ENCODE measurements around the gene APOL5.

DNA sequence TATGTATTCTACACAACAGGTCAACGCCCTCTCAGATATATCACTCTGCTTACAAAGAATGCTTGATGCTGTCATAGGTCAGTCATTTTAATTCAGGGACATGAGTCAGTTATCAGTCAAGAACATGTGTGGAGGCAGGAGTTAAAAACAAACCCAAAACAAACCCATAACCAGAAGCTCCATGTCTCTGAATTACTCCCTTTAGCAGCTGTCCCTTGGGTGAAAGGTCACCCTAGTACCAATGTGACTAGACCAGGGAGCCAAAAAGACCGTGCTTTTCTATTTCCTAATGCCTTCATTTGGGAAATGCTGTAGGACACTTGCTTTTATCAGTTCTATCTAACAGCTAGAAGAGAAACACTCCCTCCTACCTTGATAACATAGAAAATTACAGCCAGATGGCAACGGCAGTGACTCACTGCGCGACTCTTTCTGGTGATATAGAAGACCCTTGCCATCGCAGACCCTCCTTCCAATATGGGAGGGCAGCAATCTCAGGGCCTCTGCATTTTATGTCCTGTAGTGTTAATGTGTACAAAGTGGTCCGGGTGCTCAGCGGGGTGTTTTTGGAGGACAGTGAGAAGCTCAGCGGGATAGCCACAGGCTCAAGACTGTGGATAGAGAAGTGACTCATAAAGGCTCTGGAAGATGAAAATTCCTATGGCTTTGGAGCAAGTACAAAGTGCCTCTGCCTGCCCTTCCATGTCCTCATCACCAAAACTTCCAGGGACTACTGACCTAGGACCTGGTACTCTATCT, 24.8 kb downstream of the APOL5 start:
- TF ChIP-seq, protein P1, sequence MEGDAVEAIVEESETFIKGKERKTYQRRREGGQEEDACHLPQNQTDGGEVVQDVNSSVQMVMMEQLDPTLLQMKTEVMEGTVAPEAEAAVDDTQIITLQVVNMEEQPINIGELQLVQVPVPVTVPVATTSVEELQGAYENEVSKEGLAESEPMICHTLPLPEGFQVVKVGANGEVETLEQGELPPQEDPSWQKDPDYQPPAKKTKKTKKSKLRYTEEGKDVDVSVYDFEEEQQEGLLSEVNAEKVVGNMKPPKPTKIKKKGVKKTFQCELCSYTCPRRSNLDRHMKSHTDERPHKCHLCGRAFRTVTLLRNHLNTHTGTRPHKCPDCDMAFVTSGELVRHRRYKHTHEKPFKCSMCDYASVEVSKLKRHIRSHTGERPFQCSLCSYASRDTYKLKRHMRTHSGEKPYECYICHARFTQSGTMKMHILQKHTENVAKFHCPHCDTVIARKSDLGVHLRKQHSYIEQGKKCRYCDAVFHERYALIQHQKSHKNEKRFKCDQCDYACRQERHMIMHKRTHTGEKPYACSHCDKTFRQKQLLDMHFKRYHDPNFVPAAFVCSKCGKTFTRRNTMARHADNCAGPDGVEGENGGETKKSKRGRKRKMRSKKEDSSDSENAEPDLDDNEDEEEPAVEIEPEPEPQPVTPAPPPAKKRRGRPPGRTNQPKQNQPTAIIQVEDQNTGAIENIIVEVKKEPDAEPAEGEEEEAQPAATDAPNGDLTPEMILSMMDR (IDR thresholded peaks at IDR 0.05; ENCODE audit: insufficient read depth, low read length): no peak
- TF ChIP-seq POLR2AphosphoS5 (IDR thresholded peaks at IDR 0.05; ENCODE audit: low read depth): no peak
- TF ChIP-seq GABPA (IDR thresholded peaks at IDR 0.05; ENCODE audit: low read depth): no peak
- TF ChIP-seq, protein P2, sequence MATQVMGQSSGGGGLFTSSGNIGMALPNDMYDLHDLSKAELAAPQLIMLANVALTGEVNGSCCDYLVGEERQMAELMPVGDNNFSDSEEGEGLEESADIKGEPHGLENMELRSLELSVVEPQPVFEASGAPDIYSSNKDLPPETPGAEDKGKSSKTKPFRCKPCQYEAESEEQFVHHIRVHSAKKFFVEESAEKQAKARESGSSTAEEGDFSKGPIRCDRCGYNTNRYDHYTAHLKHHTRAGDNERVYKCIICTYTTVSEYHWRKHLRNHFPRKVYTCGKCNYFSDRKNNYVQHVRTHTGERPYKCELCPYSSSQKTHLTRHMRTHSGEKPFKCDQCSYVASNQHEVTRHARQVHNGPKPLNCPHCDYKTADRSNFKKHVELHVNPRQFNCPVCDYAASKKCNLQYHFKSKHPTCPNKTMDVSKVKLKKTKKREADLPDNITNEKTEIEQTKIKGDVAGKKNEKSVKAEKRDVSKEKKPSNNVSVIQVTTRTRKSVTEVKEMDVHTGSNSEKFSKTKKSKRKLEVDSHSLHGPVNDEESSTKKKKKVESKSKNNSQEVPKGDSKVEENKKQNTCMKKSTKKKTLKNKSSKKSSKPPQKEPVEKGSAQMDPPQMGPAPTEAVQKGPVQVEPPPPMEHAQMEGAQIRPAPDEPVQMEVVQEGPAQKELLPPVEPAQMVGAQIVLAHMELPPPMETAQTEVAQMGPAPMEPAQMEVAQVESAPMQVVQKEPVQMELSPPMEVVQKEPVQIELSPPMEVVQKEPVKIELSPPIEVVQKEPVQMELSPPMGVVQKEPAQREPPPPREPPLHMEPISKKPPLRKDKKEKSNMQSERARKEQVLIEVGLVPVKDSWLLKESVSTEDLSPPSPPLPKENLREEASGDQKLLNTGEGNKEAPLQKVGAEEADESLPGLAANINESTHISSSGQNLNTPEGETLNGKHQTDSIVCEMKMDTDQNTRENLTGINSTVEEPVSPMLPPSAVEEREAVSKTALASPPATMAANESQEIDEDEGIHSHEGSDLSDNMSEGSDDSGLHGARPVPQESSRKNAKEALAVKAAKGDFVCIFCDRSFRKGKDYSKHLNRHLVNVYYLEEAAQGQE (IDR thresholded peaks at IDR 0.05; ENCODE audit: insufficient replicate concordance, low read depth): no peak
- TF ChIP-seq SPI1 (IDR thresholded peaks at IDR 0.05; ENCODE audit: borderline replicate concordance, low read depth): no peak

Data from HL-60 (cell line).